HS-5 (cell line): ENCODE results near the gene CXCR4.

Experiments used
- DNase-seq: peaks from one replicate; pipeline ENCODE4 v3.0.0-alpha.2; 2012; ENCODE audit warnings: low read depth

Gene CXCR4

DNA sequence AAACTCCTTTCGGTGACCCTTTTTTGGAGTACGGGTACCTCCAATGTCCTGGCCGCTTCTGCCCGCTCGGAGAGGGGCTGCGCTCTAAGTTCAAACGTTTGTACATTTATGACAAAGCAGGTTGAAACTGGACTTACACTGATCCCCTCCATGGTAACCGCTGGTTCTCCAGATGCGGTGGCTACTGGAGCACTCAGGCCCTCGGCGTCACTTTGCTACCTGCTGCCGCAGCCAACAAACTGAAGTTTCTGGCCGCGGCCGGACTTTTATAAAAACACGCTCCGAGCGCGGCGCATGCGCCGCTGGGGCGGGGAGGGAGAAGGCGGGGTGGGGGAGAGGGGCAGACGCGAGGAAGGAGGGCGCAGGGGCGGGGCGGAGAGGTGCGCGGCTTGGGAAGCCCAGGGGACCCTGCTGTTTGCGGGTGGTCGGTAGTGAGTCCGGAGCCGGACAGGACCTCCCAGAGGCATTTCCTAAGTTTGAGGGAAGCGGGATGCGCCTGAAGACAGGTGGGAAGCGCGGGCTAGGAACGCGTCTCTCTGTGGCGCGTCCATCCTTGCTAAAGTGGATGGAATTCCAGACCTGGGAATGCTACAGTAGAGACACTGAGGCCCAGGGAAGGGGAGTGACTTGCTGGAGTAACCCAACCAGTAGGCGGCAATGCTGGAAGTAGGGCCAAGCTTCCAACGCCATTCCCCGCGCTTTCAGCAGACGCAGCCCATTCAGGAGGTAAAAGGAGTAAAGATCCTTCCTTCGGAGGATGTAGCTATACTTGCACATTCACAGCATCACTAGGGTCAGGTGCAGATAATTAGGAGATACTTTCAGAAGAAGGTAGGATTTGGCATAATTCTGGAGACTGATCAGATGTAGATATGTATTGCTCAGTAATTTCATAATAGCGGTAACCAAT lies at the start of gene CXCR4:
TSS of gene CXCR4 (minus strand) at position 241 of the 910 bp plus-strand sequence. CDS start at position 152, 89 bp downstream.
- no peak for DNase-seq

DNA sequence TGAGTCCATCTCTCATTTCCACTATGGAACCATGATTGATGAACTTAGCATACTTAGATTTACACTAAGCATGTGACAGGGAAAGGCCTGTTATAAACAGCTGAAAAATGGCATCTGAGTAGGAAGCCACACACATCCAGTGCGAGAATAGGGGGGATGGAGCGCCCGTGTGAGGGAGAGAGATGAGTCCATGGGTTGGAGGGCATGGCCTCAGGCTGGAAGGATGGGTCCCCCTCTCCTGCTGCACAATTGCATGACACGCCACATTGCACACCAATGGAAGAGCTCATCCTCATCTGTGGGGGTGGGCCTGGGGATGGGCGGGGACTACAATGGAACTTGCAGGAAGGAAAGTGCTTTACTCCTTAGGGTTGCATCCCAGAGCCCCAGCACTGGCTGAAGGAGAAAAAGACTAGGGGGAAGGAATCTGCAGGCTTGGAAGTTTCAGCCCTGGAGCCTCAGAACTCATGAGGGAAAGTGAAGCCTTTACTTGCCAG lies 46.4 kb upstream of the CXCR4 start:
- DNase-seq: no peak

DNA sequence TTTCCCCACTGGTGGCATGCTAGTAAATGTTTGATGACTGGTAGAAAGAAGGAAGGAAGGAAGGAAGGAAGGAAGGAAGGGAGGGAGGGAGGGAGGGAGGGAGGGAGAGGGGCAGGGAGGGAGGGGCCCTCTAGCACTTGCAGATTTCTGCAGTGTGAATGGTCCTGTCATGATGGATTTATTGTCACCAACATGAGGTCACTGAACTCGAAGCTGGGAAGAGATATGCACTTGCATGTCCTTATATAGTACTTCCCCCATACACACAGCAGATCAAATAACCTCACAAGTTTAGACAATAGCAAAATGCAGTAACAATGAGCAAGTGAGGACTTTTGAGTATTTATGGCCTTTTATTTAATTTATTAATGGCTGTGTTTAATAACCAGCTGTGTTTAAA lies 44.5 kb upstream of the CXCR4 start:
- no peak for DNase-seq

DNA sequence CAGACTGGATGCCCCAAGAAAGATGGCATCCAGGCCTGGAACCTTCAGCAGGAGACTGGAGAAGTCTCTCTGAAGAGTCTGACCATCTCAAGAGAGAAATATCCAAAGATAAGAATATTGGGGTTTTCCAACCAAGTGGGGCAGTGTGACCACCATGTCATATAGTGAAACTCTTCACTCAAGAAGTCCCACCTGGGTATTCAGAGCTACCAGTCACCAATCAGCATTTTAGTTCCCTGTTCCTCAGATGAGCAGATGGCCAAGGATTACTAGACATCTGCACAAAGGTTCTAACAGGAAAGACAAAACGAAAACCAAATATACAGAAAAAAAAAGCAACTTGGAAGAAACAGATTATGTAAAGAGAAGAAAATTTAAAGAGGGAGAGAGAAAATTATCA lies 38.5 kb upstream of the CXCR4 start:
- DNase-seq: no peak

DNA sequence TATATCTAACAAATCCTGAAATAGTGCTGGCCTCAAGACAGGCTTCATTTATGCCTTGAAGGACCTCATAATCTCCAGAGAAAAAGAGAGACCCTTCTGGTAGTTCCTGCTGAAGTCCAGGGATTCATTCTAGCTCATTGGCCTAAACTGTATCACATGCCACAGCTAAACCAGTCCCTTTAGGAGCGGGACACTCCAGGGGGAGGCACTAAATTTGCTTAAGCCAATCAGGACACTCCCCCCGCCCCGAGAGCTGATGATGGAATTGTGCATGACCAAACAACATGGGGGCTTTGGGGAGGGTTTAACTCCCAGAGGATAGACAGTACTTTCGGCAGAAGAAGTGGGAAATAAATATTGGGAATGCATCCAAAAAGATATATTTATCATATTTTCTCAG lies 36.4 kb upstream of the CXCR4 start:
- DNase-seq: no peak

DNA sequence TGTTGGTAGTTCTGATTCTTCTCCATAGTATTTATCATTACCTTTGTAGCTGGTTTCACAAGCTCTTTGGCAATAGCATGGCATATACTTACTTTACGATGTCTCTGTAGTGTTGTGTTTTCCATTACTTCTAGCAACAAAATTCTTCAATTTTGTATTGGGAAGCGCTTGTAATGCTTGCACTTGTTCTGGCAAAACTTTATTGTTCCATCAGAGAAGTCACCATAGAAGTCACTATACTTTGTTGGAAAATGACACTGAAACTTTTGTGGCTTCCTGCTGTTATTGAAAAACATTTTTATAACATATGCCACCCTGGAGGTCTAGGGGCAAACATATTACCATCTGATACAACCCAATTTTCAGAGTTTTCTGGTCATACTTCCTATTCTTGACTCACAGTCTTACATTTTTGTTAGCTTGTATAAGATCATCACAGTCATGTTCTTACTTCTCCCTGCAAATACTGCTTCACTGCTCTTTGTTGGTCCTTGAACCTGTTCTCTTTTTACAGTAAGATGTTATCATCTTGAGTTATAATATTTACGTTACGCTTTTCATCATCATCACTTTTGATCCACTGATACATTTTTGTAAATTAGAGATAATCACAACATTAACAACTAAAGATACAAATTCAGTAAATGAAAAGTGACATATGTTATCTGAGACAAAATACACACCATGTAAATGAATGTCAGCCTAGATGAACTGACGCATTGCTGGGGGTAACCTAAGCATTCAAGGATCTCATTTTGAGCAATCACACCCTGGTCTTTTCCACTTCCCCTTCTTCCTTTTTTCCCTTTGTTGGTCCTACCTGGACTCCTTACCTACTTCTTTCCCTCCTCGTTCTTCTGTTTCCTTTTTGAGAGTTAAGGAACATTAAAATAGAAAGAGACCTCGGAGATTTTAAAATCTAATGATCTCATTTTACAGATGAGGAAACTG lies 33.3 kb upstream of the CXCR4 start:
- no peak for DNase-seq

DNA sequence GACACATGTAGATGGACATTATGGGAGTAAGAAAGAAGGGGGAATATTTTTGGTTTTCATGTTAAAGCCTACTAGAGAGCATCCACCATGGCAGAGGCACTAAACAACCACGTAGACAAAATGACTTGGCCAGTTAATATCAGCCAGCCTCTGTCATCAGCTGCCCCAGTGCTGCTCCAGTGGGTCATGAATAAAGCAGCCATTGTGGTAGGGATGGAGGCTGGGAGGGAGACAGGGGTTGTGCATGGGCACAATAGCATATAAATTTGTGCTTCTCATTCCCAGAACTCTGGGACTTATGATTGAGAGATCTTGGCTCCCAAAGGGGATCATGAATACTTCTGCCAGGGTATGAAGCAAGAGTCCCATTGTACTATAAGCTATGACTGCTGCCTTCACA lies 31.1 kb upstream of the CXCR4 start:
- DNase-seq: no peak

DNA sequence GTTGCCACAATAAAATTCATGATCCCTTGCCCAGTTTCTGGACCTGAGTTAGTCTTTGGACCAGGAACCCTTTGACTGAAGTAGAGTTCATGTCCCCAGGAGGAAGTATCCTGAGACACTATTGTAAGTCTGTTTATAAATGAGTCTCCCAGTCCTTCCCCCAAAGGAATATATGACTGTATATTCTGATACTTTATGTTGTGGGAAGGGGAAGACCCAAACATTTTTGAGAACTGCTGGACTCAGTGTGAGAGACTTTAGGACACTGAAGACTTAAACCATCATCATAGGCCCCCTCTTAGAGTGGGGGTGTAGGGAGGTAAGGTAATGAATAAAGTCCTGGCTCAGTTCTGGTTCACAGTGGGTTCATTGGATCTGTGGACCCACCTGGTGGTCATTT lies 28.6 kb upstream of the CXCR4 start:
- DNase-seq: no peak

DNA sequence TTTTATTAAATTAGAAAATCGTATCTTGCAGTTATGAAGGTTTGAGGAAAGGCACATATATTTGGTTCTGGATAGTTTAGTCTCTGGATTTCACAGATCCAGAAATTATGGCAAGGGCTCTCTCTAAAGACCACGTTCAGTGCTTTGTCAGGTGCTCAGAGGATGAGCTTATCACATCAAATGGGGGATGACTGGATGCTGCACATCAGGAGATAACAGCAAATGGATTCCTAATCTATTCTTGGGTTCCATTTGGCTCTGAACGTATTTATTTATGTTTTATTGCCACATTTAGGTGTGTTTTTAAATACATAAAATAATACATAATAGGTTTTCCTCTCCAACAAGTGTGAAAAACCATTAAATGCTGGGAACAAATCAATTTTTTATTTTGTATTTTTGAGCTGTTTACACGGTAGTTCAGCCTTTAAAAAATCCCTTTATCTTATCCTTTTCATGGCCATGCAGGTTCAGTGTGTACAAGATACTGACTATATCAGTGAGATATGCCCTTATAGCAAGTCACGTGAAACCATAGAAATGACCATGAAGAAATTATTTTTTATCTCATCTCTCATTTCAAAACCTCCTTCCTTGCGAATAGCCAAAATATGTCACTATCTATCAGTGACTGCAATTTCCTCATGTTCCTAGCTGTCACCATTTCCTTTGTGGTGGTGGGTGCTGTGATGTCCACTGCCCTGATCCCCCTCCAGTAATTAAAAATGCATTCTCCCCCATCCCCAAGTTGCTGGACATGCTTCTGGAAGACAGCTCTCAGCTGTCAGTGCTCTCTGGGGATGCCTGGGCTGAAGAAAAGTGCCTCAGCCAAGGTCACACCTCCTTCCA lies 25.9 kb upstream of the CXCR4 start:
- DNase-seq: no peak

DNA sequence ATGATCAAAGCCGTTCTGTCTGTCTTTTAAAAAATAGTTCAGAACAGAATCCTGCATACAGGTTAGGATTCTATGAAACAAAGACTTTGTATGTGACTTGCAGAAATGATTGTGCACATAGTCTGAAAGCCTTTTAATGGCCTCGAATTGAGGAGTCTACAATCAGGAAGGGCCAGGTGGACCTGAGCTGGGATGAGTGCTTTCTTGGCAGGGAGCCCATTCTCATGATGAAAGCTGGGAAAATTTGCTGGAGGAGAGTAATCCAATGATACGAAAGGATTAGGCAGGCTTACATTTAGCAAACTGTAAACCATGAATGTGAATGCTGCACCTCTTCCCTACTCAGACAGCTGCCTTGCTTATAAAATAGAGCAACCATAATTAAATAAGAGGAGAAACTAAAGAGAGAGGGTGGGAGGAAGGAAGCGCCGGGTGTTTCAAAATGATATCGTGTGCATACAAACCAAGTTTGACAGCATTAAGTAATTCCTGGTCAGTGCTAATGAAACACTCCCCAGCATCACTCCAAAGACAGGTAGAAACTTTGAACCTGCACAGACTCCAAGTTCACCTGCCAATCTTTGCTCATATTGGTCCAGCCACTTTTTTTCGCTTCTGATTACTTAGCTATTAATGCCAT lies 23.7 kb upstream of the CXCR4 start:
- DNase-seq: no peak

DNA sequence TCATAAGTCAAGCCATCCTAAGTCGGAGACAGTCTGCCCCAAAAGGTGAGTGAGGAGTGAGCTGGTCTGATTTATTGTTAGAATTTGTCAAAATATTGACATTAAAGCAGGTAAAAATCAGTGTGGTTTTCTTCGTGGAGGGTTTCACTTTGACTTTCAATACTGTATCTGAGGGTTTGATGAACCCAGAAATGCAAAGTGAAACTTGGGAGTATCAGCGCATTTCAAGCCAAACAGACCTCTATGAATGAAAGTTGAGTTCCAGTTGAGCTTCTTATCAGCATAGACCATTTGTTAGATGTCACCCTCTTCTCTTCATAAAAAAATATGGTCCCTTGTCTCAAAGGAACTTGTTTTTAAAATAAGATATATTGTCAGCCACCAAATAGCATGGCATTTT lies 21.7 kb upstream of the CXCR4 start:
- DNase-seq: no peak

DNA sequence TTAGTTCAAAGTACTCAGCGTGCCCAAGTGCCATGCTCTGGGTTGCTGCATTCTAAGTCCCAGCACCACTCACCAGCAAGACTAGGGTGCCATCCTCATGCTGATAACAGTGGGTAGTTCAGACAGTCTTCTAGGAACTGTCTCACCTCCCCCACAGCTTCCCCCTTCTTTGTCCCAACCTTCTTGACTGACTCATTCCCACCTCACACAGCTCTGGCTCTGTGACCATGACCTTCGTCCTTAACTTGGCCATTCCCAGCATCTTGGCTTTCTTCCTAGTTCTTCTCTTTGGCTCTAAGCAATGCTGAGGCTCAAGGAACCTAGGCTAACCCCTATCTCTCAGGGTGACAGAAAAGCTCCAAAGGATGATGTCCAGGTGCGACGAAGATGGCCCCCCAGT lies 20.0 kb upstream of the CXCR4 start:
- no peak for DNase-seq

DNA sequence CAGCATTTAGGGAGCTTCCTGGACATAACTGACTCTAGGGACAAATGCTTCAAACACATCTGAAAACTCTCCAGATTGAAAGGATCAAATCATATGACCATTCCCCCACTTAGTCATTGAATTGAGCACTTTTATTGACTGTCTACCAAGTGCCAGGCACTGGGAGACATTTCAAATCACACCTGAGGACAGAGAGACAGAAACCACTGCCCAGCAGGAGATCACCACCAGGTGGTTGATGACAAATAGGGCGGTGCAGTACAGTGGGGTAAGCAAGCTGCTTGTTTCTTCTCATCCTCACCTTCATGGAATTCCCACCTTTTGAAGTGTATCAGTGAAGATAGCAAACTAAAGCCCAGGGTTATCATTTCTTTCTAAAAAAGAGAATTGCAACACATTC lies 19.0 kb upstream of the CXCR4 start:
- no peak for DNase-seq

DNA sequence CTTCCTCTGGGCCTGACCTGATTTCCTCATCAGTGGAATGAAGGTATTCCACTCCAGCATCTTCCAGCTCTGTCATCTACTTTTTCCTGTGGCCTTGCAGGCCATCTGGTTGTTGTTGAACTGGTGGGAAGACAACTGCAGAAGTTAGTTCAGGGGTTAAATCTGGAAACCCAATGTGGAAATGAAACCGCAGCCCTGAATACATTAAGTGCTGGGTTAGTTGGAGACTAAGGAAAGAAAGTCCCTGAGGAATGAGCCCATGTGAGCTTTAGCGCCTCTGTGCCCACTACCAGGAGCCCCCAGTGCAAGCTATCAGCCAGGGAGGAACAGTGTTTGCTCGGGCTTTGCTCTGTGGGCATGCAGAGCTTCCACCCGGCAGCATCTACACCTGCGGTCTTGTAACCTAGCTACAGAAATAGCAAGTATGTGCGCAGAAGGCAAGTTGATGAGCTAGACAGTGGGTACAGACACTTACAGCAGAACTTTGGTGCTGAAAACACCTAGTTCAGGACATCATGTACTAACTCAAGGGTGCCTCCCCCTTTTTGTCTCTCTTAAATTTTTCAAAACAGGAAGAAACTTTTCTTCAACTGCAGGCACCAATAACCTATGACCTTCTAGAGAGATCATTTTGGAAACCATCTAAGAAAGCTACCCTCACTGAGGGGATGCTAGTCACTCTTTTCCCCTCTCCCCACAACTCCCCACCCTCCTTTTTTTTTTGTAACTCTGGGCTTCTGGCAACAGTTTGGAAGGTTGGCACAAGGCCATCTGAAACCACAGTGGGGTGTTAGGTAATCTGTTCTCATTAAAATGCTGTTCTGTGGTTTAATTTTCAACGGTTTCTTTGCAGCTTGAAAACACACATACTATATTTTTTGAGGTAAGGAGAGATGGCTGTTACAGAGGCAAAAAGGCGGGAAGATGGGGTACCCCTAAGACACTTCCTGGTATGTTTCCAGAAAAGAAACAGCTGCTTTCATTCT lies 18.3 kb upstream of the CXCR4 start:
- no peak for DNase-seq

DNA sequence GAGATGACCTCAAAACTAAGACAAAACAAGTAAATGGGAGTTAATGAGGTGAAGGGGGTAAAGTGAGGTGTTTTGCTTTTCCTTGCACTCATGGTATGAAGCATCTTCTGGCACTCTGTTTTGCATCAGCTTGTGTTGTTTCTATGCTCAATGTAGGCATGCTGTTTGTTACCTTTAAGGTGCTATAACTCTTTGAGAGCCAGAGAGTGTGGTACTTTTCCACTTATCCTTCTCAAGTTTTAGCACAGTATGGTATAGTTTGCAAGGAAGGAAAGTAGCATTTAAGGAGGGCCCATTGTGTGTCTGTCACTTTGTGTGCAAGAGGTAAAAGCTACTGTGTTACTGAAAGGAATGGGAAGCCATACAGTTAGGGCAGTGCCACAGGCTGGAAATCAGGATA lies 17.5 kb upstream of the CXCR4 start:
- DNase-seq: no peak

DNA sequence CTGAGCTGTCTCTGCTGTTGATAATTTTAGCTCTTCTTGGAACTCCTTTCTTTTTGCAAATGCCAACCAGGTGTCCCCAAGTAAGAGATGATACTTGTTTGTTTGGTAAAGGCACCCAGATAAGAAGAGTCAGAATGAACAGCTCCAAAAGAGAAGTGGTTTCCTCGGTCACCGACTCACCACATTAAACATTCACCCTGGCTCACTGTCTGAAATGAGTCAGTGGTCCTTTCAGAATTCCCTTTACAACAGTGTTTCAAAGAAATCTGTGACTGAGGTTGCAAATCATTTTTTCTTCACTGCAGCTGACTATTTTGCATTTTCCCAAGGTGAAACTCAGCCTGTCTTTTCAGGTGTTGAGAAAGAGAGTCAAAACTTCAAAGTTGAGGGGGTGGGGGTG lies 16.2 kb upstream of the CXCR4 start:
- no peak for DNase-seq

DNA sequence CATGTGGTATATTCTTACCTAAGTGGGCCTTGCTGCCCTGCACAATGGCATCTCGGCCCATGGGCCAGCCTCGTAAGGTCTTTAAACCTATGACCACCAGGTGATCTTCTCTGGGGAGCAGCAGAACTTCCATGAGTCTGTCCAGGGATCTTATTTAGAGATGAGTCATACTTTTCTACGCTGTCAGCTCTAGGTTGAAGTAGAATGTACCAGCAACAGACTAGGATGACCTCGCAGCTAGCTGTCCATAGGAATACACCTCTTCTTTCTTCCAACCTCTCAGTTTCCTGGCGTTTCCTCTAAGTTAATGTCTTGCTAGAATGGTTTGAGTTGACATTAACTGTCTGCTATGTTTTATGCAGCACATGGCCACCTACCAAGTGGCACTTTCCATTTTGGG lies 15.6 kb upstream of the CXCR4 start:
- DNase-seq: no peak

DNA sequence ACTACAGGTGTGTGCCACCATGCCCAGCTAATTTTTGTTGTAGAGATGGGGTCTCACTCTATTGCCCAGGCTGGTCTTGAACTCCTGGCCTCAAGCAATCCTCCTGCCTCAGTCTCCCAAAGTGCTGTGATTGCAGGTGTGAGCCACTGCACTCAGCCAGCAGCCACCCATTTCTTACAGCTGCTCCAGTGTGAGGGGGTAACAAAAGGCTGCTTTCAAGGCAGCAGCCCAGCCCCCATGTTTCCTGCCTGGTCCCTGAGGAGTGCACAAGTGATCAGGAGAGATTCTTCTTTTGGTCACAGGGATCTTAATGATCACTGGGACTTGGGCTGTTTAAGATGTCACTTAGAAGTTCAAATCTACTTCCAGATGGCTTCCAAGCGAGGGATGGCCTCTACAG lies 15.2 kb upstream of the CXCR4 start:
- no peak for DNase-seq

DNA sequence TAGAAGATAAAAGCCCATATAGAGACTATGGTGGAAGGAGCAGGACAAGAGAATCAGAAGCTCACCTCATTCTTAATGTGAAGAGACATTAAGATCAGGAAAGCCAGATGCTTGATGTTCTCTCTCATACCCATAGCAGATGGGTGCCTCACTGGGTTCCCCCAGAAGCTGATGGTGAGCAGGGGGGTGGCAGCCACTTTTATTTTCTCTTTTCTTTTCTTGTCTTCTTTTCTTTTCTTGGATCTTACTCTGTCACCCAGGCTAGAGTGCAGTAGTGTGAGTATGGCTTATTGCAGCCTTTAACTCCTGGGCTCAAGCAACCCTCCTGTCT lies 14.8 kb upstream of the CXCR4 start:
- DNase-seq: no peak
